Measurements from ENCODE around the gene OR7A5.

The OR7A5 gene

GRCh38 chr19:14840206-14840605 is 5.2 kb upstream of the OR7A5 start:
- Histone ChIP-seq H3K27ac (ENCODE audit: low read length) (no peak overlapping the region), H2AFZ (ENCODE audit: low read length) (no peak overlapping the region), H4K20me1 (ENCODE audit: insufficient read depth, low read length) (no peaks in the 10 kb centered on the region), H3K27me3 (replicated peaks; ENCODE audit: insufficient read depth, low read length) (peaks cover 73% of the 10 kb centered on the region), H3F3A (ENCODE audit: insufficient read depth, low read length) (no peaks in the 10 kb centered on the region), H3K4me2 (ENCODE audit: low read depth, low read length) (no peak overlapping the region), H3K9me3 (replicated peaks; ENCODE audit: insufficient read depth, low read length) (no peaks in the 10 kb centered on the region), H3K4me1 (ENCODE audit: low read length) (no peaks in the 10 kb centered on the region), H3K36me3 (replicated peaks; ENCODE audit: insufficient read depth, low read length) (no peaks in the 10 kb centered on the region), H3K9ac (ENCODE audit: low read length) (no peak overlapping the region), H3K4me3 (ENCODE audit: low read length) (no peak overlapping the region), H3K9me2 (replicated peaks; ENCODE audit: insufficient read depth, low read length) (no peaks in the 10 kb centered on the region), H3K79me2 (ENCODE audit: low read length) (no peaks in the 10 kb centered on the region)
- TF ChIP-seq EZH2phosphoT487 (IDR thresholded peaks at IDR 0.05; ENCODE audit: low read length) (no peak), CTCF (IDR thresholded peaks at IDR 0.05; ENCODE audit: low read length) (no peak), EZH2 (optimal IDR thresholded peaks at IDR 0.05; ENCODE audit: low read depth, low read length) (no peak)
- no peak for DNase-seq

GRCh38 chr19:14837391-14837790 is 2.4 kb upstream of the OR7A5 start:
- Histone ChIP-seq H3F3A (ENCODE audit: insufficient read depth, low read length) (no peaks in the 10 kb centered on the region), H3K9ac (ENCODE audit: low read length) (no peak overlapping the region), H3K4me2 (ENCODE audit: low read depth, low read length) (no peak overlapping the region), H3K27ac (ENCODE audit: low read length) (no peak overlapping the region), H3K9me3 (replicated peaks; ENCODE audit: insufficient read depth, low read length) (no peaks in the 10 kb centered on the region), H3K4me3 (ENCODE audit: low read length) (no peak overlapping the region), H3K4me1 (ENCODE audit: low read length) (no peaks in the 10 kb centered on the region), H3K9me2 (replicated peaks; ENCODE audit: insufficient read depth, low read length) (no peaks in the 10 kb centered on the region), H3K79me2 (ENCODE audit: low read length) (no peaks in the 10 kb centered on the region), H4K20me1 (ENCODE audit: insufficient read depth, low read length) (no peaks in the 10 kb centered on the region), H3K27me3 (replicated peaks; ENCODE audit: insufficient read depth, low read length) (peaks cover 81% of the 10 kb centered on the region), H2AFZ (ENCODE audit: low read length) (no peak overlapping the region), H3K36me3 (replicated peaks; ENCODE audit: insufficient read depth, low read length) (no peaks in the 10 kb centered on the region)
- DNase-seq: no peak
- TF ChIP-seq EZH2 (optimal IDR thresholded peaks at IDR 0.05; ENCODE audit: low read depth, low read length) (no peak), CTCF (IDR thresholded peaks at IDR 0.05; ENCODE audit: low read length) (no peak), EZH2phosphoT487 (IDR thresholded peaks at IDR 0.05; ENCODE audit: low read length) (no peak)

- Histone ChIP-seq H3K9me2 (replicated peaks; ENCODE audit: insufficient read depth, low read length) (no peaks in the 10 kb centered on the region), H3K27ac (ENCODE audit: low read length) (no peak overlapping the region), H3K9me3 (replicated peaks; ENCODE audit: insufficient read depth, low read length) (no peaks in the 10 kb centered on the region), H2AFZ (ENCODE audit: low read length) (no peak overlapping the region), H4K20me1 (ENCODE audit: insufficient read depth, low read length) (no peaks in the 10 kb centered on the region), H3K4me2 (ENCODE audit: low read depth, low read length) (no peak overlapping the region), H3F3A (ENCODE audit: insufficient read depth, low read length) (no peaks in the 10 kb centered on the region), H3K9ac (ENCODE audit: low read length) (no peak overlapping the region), H3K4me1 (ENCODE audit: low read length) (no peaks in the 10 kb centered on the region), H3K4me3 (ENCODE audit: low read length) (no peak overlapping the region), H3K36me3 (replicated peaks; ENCODE audit: insufficient read depth, low read length) (no peaks in the 10 kb centered on the region), H3K27me3 (replicated peaks; ENCODE audit: insufficient read depth, low read length) (peaks cover 83% of the 10 kb centered on the region), H3K79me2 (ENCODE audit: low read length) (no peaks in the 10 kb centered on the region)
- no peak for DNase-seq
- no peak for TF ChIP-seq EZH2phosphoT487 (IDR thresholded peaks at IDR 0.05; ENCODE audit: low read length)
- TF ChIP-seq EZH2 (optimal IDR thresholded peaks at IDR 0.05; ENCODE audit: low read depth, low read length): no peak
- no peak for TF ChIP-seq CTCF (IDR thresholded peaks at IDR 0.05; ENCODE audit: low read length)
Measured at GRCh38 chr19:14830702-14831101, 4.3 kb downstream of the OR7A5 start.

Data from MM.1S (cell line).